Astrocyte of the spinal cord (primary cell): ENCODE measurements around the gene POP7.

Experiments
- DNase-seq: peaks from one replicate; pipeline ENCODE4 v3.0.0; 2011; ENCODE audit warnings: low read depth, low spot score
- H3K4me3 ChIP-seq: 2 replicates; pipeline ENCODE4 v1.5.1; 2011; ENCODE audit warnings: low read depth, mild to moderate bottlenecking, low read length, moderate library complexity
- CTCF ChIP-seq: IDR thresholded peaks from 2 replicates; pipeline ENCODE4 v1.5.1; 2012; ENCODE audit warnings: low read depth, mild to moderate bottlenecking, low read length, inconsistent platforms
- in situ Hi-C: cut with HindIII; loops from 2 replicates; pipeline ENCODE4 v1.10.0; 2017; ENCODE audit warnings: low sequenced_read_pairs

Gene POP7

GRCh38 chr7:100675581-100676350 lies 30.2 kb upstream of the POP7 start:
- peak overlapping the region; percentile 97 for H3K4me3 ChIP-seq
- peak; percentile 53 for DNase-seq
- in situ Hi-C loops, result no loop called here
- TF ChIP-seq CTCF, result no peak

DNA sequence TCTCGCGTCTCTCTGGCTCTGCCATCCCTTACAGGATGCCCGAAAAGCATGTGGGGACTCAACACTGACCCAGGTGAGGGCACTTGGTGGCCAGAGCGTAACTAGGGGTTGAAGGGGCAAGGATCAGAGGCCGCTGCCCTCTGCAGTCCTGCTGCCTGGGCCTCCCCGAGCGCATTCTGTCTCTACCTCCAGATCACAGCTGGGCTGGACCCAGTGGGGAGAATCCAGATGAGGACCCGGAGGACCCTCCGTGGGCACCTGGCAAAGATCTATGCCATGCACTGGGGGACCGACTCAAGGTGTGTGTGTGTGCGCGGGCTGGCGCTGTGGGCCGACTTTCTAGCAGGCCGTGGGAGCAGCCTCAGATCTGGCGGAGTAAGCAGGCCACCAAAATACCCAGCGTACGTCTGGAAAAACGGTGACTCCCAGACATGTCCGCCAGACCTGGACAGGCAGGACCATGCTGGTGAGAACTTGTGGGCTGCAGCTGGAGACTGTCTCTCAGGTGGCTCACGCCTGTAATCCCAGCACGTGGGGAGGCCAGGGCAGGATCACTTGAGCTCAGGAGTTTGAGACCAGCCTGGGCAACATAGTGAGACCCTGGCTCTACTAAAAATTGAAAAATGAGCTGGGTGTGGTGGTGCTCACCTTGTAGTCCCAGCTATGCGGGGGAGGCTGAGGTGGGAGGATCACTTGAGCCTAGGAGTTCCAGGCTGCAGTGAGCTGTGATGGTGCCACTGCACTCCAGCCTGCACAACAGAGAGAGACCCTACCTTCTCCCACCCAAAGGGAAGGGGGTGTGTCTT lies 29.2 kb upstream of the POP7 start:
- in situ Hi-C loops, result no loop called here
- DNase-seq, result no peak
- no peak for TF ChIP-seq CTCF
- peak overlapping the region; percentile 97 for H3K4me3 ChIP-seq

DNA sequence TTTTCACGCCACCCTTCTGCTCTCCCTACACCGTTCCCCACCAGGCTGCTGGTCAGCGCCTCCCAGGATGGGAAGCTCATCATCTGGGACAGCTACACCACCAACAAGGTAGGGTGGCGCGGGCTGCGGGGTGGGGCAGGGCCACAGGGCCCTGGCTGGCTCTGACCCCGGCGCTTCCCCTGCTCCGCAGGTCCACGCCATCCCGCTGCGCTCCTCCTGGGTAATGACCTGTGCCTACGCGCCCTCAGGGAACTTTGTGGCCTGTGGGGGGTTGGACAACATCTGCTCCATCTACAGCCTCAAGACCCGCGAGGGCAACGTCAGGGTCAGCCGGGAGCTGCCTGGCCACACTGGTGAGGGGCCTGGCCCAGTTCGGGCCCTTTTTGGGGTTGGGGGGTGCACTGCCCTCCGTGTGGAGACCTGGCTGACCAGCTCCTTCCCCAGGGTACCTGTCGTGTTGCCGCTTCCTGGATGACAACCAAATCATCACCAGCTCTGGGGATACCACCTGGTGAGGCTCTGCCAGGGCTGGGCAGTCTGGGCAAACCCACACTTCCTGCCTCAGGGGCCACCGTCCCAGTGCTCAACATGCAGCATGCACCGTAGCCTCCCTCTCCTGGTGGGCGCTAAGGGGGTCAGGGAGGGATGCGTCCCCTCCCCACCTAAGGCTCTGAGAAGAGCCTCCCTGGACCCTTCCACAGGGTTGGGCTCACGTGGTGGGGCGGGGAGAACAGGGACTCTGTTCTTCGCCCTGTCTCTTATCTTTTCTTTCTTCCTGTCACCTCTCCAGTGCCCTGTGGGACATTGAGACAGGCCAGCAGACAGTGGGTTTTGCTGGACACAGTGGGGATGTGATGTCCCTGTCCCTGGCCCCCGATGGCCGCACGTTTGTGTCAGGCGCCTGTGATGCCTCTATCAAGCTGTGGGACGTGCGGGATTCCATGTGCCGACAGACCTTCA lies 28.3 kb upstream of the POP7 start:
- no peak for TF ChIP-seq CTCF
- in situ Hi-C loops, result no loop called here
- H3K4me3 ChIP-seq, result no peak overlapping the region
- DNase-seq, result no peak

- in situ Hi-C loops, result no loop called here
- no peak for TF ChIP-seq CTCF
- no peak overlapping the region for H3K4me3 ChIP-seq
- DNase-seq, result no peak
These were observed 27.5 kb upstream of the POP7 start for GRCh38 chr7:100678291-100678984.

- DNase-seq, result no peak
- in situ Hi-C loops, result no loop called here
- no peak for TF ChIP-seq CTCF
- H3K4me3 ChIP-seq, result no peak overlapping the region
These were observed 26.6 kb upstream of the POP7 start for GRCh38 chr7:100679129-100679926.
